HG02884 (cell line): ENCODE data around the gene SLC43A2.
"Not testable (repeated sequence)": the region's sequence is repeated elsewhere in the genome, so short reads cannot be mapped to it uniquely, and the experiment has no call there.

Experiments used
- ATAC-seq: cut with Tn5 transposase; IDR thresholded peaks from one replicate; pipeline ENCODE4 v1.9.1; 2021; ENCODE audit warnings: mild to moderate bottlenecking, moderate library complexity; ENCODE audit not compliant: unreplicated experiment

SLC43A2 gene

DNA sequence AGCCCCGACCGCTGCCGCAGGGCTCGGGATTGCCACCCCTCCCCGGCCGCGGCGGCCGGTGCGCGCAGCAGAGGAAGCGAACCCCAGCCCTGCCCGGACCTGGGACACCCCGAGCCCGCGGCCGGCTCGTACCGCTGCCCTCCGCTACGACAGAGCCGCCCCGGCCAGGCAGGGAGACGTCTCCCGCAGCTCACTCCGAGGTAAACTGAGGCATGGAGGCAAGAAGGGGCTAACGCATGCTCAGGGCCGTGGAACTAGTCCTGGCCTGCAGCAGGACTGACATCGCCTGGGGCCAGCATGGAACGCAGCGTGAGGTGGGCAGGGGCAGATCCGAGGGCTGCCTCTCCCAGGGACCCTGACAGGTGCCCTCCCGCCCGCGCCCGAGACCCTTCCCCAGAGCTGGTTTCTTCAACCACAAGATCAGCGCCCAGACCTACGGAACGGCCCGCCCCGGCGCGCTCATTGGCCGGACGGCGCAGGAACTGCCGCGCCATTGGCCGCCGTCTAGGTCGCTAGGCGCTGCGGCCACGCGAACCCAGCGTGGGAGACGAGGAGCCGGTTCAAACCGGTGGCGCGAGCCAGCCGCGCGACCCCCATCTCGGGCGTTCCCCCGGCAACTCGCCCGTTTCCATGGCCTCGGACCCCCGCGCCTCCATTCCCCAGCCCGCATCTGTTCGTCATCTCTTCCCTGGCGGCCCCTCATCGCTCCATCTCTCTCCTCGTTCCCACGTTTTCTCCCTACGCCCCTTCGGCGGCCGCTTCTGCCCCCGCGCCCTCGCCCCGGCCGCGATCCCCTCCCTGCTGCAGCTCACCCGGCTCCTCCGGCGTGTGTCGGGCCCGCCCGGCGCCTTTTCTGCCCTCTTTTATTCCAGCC, at the start of gene SLC43A2:
Gene SLC43A2 (minus strand): TSS at position 853 of the 874 bp plus-strand sequence. CDS start 960 bp downstream, outside the sequence.
- peak; percentile 50 for ATAC-seq

DNA sequence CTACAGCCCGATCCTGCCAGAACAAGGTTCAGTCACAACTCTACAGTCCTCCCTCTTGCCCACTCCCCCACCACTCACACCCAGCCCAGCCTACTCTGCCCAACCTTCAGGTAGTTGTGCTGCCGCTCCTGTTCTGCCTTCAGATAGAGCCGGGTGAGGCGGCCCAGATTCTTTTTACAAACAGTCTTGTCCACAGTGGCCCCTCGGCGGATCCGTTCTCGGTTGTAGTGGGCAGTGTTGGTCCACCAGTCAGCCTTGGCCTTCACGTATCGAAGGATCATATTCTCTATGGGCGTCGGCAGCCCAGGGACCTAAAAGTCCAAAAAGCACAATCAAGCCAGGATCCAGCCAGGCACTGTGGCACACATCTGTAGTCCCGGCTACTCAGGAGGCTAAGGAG, 47.8 kb upstream of the SLC43A2 start:
- ATAC-seq, result no peak

GRCh38 chr17:1673041-1673785, 44.6 kb upstream of the SLC43A2 start:
- no peak for ATAC-seq

GRCh38 chr17:1663934-1664333, 35.3 kb upstream of the SLC43A2 start:
- not testable (repeated sequence) for ATAC-seq

- no peak for ATAC-seq
Observed at GRCh38 chr17:1661045-1661444, 32.4 kb upstream of the SLC43A2 start.

- ATAC-seq, result no peak
Observed at GRCh38 chr17:1658100-1658499, 29.5 kb upstream of the SLC43A2 start.

DNA sequence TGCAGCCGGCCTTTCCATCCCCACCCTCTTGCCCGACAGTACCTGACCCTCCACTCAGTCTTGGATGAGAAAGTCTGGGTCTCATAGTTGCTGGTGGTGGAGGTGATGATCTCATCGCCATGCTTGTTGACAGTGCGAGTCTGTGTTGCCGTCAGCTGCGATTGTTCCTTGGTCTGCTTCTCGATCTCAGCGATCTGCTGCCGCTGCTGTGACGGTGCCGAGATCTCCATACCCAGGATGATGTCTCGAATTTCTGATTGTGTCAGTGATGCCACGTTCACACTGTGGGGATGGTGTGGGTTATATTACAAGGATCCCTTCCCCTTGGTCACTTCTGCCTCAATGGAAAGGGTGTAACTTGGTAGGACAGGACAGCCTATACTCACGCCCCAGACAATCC, 25.1 kb upstream of the SLC43A2 start:
- no peak for ATAC-seq

DNA sequence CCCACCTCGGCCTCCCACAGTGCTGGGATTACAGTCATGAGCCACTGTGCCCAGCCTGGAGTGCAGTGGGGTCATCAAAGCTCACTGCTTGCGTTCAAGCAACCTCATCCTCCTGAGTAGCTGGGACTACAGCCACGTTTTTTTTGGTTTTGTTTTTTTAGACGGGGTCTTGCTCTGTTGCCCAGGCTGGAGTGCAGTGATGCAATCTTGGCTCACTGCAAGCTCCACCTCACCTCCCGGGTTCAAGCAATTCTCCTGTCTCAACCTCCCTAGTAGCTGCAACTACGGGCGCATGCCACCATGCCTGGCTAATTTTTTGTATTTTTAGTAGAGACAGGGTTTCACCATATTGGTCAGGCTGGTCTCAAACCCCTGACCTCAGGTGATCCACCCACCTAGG, 24.2 kb upstream of the SLC43A2 start:
- ATAC-seq, result not testable (repeated sequence)

GRCh38 chr17:1651559-1651844, 22.9 kb upstream of the SLC43A2 start:
- no peak for ATAC-seq

GRCh38 chr17:1650731-1651558, 22.3 kb upstream of the SLC43A2 start:
- no peak for ATAC-seq

DNA sequence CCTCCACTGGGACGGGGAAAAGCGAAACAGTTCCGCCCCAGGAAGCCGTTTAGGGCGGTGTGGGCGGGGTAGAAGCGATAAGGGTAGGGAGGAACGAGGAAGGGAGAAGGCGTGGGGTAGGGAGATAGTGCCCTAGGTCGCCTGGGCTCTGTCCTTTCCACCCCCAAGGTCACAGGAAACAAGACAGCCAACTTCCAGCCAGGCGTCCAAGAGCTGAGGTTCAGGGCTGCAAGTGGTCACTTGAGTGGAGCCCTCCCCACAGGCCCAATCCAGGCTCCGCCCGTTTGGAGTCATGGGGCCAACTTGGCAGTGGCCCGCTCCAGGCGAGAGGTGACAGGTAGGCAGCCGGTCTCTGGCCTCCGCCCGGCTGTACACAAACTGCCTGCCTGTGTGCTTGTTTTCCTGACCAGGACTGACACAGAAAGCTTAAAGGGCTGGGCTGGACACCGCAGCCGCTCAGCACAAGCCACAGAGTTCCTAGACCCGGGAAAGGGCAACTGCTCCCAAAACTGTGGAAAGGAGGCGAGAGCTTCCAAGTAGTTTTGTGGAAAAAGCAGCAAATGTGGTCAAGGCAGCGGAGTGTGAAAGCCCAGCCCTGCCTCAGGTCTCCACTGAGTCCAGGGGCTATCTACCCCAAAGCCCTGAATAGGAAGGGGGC, 21.3 kb upstream of the SLC43A2 start, which contains the start of gene RILP:
Gene RILP (minus strand): TSS at position 23 of the 658 bp plus-strand sequence. CDS start 62 bp downstream, outside the sequence.
- no peak for ATAC-seq

DNA sequence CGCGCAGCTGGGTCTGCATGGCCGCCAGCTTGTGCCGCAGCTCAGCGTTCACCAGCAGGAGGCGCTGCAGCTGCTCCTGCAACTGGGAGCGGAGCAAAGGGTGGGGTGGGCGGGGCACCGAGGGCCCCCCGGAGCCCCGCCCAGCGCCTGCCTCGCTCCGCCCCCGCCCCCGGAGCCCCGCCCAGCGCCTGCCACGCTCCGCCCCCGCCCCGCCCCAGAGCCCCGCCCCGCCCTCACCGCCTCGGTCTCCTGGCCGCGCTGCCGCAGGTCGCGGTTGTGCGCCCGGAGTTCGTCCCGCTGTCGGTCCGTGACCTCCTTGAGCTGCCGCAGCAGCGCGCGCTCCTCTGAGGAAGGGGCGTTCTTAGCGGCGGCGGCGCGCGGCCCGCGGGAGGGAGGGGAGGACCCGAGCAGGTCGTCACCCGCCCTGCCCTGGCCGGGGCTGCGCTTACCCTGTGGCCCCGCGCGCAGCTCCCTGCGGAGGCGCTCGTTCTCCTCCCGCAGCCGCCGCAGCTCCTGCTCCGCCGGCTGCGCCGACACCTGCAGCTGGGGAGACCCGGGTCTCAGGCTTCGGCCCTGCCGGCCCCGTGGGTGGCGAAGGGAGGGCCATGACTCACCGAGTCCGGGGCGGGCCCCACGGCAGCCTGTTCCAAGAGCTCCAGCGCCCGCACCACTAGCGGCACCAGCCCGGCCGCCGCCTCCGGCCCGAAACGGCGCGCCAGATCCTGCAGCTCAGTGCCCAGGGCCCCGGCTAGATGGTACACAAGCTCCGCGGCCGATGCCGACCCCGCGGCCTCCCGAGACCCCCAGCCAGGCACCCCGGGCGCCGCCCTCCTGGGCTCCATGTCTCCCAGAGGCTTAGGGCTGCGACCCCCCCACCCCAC, 20.6 kb upstream of the SLC43A2 start:
- no peak for ATAC-seq

GRCh38 chr17:1648173-1648962, 19.7 kb upstream of the SLC43A2 start:
- no peak for ATAC-seq

GRCh38 chr17:1647802-1648171, 19.2 kb upstream of the SLC43A2 start:
- ATAC-seq, result no peak

DNA sequence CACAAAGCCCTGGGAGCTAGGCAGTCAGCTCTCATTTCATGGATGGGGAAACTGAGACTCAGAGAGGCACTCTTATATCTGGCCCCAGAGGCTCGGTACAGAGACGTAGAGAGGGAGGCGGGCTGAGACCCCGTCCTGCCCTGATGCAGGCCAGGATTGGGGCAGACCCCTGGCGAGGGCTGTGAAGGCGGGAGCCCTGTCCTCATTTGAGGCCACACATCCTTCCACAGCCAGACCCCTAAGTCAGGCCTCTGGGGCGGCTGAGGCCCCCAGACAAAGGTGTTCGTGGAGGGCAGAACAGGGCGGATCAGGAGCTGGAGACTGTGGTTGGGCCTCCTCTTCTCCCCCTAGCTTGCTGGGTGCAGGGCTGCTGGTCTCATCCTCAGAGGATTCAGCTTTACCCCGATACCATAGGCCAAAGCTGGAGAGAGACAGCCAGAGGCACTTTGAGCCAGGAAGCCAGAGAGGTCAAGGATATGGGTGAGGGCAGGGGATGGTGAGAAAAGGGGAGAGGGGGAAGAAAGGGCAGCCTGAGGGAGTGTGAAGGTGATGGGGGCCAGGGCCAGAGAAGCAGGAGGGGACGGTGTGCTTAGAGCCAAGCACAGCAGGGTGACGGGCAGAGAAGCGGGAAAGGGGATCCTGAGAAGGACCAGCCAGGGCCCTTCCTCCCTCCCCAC, 17.7 kb upstream of the SLC43A2 start:
- no peak for ATAC-seq

DNA sequence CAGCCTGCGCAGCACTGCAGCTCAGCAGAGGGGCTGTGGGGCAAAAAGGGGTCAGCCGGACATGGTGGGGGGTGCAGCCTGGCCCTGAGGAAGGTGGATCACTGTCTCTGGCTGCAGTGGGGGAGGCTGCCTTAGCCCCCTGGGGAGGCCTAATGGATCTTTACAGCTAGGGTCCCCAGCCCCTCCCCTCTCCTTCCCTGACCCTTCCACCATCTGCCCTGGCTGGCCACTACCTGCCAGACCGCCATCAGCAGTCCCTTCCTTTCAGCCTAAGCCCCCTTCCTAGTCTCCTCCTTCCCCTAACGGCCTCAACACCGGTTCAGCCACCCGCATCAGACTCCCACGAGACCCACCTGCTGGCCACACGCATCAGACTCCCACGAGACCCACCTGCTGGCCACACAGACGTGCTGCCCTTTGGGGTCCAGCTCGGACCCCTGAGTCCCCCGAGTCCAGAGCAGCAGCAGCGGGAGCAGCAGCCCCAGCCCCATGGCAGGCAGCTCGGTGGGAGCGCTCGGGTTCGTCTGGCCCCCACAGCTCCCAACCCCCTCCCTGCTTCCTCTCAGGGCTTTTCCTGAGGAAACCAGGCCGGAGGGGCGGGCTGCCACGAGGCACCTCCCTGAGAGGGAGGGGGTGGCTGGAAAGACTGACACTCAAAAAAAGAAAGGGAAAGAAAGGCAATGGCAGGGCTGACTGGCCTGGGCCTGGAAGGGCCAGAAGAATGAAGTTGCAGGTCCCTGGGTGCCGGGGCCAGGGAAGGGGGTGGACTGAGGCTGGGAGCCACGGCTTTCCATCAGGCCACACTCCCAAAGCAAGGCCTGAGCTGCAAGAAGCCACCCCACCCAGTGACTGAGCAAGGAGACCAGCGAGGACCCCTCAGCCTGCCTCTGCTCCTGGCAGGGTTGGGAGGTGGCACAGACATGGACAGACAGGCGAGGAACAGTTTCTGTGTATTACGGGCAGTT, 16.9 kb upstream of the SLC43A2 start, which contains the start of gene SCARF1:
Gene SCARF1 (minus strand): TSS at position 526 of the 965 bp plus-strand sequence. CDS start 35 bp downstream, at position 491.
- ATAC-seq, result no peak
